Stimulated activated naive CD8-positive, alpha-beta T cell treated with anti-CD3 and anti-CD28 coated beads, Interleukin-15, Interleukin-2, amounts not matched to agents 100 ng/mL and 50 ng/mL, for 24 hours (primary cell): Measurements from ENCODE around the gene BAHCC1.
A peak's percentile ranks its signal among the peaks of the same experiment; 100 is the strongest.

ENCODE experiments used
- H3K27ac Mint-ChIP-seq: one replicate; pipeline ENCODE4 v1.8.0; 2021; ENCODE audit warnings: mild to moderate bottlenecking, mixed read lengths
- H3K27me3 Mint-ChIP-seq: one replicate; pipeline ENCODE4 v1.8.0; 2021; ENCODE audit warnings: mixed read lengths
- H3K36me3 Mint-ChIP-seq: one replicate; pipeline ENCODE4 v1.8.0; 2021; ENCODE audit warnings: low read depth, mixed read lengths
- H3K4me1 Mint-ChIP-seq: one replicate; pipeline ENCODE4 v1.8.0; 2021; ENCODE audit warnings: low read depth, mixed read lengths
- H3K4me3 Mint-ChIP-seq: one replicate; pipeline ENCODE4 v1.8.0; 2021; ENCODE audit warnings: mild to moderate bottlenecking, mixed read lengths
- H3K9me3 Mint-ChIP-seq: one replicate; pipeline ENCODE4 v1.8.0; 2021; ENCODE audit warnings: mixed read lengths

BAHCC1 gene

DNA sequence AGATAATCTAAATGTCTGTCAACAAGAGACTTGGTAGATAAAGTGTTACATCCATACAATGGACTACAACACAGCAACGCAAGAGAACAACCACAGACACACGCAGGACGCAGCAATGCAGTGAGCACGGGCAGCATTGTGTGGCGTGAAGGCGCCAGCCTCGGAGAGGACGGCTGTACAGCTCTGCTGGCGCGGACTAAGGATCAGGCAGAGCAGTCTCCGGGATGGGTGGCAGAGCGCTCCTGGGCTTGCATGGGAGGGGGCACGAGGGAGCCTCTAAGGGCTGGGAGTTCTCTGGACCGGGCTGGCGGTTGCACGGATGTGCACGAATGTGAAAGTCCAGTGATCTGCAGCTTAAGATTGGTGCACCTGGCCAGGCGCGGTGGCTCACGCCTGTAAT is 82.9 kb downstream of the BAHCC1 start:
- Mint-ChIP-seq H3K36me3 (no peaks in the 10 kb centered on the region), H3K4me1 (peaks cover 13% of the 10 kb centered on the region), H3K4me3 (no peak overlapping the region), H3K9me3 (no peaks in the 10 kb centered on the region), H3K27me3 (peaks cover 20% of the 10 kb centered on the region), H3K27ac (no peak overlapping the region)

DNA sequence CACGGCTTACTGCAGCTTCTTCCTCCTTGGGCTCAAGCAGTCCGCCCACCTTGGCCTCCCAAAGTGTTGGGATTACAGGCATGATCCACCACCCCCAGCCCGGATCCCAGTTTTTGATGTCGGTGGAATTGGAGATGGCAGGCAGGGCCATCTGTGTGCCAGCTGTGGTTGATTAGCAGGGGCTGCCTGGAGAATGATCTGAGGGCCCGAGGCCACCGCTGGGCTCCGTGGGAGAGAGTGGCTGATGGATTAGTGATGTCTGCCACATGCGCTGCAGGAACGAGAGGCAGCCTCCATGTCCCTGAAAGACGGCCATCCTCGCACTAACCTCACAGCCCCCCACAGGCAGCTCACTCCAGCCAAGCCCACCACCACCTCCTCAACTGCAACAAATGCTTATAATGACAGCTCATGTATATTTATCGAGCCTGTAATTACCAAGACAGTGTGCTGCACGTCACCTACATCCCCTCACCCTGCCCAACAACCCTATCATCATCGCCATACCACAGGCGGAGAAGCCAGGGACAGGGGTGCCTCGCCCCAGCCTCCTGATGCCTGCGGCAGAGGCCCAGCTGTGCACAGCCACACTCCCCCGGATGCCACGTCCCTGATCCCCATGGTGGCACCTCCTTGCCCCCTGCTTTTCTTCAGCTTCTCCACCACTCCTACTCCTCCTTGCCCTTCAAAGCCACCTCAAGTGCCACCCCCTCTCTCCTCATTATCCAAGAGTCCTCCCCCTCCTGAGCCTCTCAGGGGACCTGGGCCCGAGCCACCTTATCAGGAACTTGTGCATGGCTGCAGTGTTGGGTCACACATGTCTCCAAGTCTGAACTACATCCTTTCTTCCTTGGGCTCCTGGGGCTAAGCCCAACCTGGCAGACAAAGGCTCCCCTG is 84.2 kb downstream of the BAHCC1 start:
- Mint-ChIP-seq H3K36me3 (no peaks in the 10 kb centered on the region), H3K9me3 (no peaks in the 10 kb centered on the region), H3K27ac (no peak overlapping the region), H3K27me3 (peaks cover 20% of the 10 kb centered on the region), H3K4me1 (peaks cover 19% of the 10 kb centered on the region), H3K4me3 (no peak overlapping the region)

DNA sequence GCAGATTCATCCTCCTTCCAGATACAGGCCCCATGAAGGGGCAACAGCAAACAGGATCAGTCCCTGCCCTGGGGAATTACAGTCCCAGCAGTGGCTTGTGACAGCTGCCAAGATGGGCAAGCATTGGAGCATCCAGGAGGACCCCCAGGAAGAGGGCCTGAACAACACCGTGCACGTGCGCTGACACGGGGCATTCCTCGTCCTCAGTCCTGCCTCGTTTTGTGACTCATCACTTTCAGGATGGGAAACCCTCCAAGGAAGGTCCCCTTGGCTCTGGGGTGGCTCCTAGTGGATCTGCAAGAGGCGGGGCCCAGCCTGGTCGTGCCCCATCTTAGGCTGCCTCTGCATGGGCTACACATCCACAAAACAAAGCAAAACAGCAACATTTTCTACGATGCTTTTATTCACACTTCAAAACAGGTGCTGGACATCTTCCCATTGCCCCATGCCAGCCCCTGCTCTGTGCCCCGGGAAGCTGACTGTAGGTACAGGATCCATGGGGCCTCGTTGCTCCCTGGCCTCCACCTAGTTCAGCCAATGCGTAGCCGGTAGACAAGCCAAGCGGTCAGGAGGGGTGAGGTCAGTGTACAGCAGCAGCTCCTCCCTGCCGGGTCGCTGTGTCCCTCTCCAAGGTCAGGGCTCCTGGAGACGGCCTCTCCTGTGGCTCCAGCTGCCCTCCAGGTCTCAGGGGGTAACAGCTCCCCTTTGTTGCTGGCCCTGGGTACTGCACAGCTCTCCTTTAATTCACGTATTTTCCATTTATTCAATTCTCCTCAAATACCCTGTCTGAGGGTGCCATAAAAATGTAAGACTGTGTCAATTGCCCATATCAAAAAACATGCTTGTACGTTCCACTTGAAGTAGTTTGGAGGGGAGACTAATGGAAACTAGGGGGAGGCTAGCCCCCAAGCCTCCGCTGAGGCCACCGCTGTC is 85.1 kb downstream of the BAHCC1 start:
- Mint-ChIP-seq H3K27ac (no peak overlapping the region), H3K4me1 (peaks cover 19% of the 10 kb centered on the region), H3K36me3 (no peaks in the 10 kb centered on the region), H3K27me3 (peaks cover 20% of the 10 kb centered on the region), H3K4me3 (no peak overlapping the region), H3K9me3 (no peaks in the 10 kb centered on the region)

DNA sequence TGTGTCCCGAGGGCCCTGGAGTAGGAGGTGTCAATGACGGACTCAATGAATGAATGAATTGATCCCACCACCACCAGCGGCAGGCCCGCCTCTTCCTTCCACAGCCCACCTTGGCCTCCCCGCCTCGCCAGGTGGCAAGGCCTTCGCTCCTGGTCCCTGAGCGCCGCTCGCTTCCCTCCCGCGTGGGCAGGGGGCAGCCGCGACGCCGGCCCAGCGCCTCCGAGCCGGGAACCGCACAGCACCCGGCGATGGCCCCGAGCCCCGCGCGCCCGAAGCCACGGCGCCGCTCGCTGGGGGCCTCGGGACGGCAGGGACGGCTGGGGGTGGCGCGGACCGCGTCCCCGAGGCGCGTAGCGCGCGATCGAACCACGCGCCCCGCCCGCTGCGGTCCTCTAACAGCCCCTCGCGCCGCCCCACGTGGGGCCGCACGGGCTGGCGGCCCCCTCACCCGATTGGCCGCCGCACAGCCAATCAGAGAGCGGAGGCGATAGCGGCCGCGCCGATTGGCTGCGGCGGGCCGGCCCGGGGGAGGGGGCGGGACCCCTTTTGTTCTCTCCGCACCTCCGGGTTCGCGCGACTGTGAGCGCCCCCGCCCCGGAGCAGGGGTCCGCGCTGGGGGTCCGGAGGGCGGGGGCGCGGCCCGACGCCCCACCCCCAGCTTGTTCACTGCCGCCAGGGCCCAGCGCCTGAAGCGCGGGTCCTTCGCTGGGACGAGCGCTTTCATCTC is 86.0 kb downstream of the BAHCC1 start:
- peak overlapping the region; percentile 72 for H3K27ac Mint-ChIP-seq
- H3K36me3 Mint-ChIP-seq: no peaks in the 10 kb centered on the region
- H3K4me3 Mint-ChIP-seq: peak overlapping the region; percentile 55
- peaks cover 25% of the 10 kb centered on the region for H3K27me3 Mint-ChIP-seq
- H3K4me1 Mint-ChIP-seq: peaks cover 24% of the 10 kb centered on the region
- no peaks in the 10 kb centered on the region for H3K9me3 Mint-ChIP-seq

DNA sequence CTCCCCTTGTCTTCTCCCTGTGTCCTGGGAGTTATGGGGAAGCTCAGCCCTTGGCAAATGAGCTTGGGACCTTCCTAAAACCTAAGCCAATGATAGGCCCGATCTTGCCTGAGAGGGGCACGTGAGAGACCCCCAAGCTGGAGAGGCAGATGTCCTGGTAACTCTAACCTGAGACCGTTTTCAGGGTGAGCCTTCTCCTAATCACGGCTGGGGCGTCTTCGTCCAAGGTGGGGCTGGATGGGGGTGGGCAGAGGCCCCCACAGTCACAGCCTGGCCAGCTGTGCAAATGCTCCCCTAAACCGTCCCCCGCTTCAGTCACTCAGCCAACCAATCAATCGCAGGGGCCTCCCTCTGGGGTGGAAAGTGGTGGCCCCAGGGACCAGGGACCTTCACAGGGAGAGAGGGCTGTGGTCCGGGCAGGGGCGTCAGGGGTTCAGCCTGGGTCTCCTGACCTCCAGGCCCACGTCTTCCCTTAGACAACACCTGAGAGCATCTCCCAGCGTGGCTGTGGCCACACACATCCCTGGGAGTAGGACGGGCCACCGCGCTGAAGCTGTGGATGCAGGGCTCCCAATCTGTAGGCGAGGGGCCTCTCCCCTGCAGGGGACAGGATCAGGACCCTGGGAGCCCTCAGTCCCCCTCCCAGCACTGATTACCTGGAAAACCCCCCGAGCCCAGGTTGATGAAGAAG is 86.7 kb downstream of the BAHCC1 start:
- H3K4me3 Mint-ChIP-seq: peak overlapping the region; percentile 55
- H3K36me3 Mint-ChIP-seq: no peaks in the 10 kb centered on the region
- peaks cover 26% of the 10 kb centered on the region for H3K27me3 Mint-ChIP-seq
- no peaks in the 10 kb centered on the region for H3K9me3 Mint-ChIP-seq
- peak overlapping the region; percentile 72 for H3K27ac Mint-ChIP-seq
- H3K4me1 Mint-ChIP-seq: peaks cover 29% of the 10 kb centered on the region

DNA sequence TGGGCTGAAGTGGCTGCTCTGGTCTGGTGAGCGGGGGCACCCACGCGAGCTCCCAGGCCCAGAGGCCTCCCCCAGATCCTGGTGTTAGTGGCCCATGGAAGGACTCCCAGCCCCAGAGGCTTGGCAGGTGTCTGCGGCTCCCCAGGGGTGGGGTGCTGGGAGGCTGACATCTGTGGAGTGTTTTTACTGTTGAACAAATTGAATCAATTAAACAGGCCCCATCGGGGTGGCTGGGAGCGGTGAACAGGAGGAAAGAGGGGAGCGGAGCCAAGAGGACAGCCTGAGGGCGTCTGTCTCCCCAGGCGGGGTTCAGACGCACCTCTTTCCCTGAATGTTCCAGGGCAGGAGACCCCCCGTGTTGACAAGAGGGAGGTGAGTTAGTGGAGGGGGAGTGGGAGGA is 87.4 kb downstream of the BAHCC1 start:
- no peak overlapping the region for H3K4me3 Mint-ChIP-seq
- peaks cover 26% of the 10 kb centered on the region for H3K27me3 Mint-ChIP-seq
- H3K4me1 Mint-ChIP-seq: peaks cover 29% of the 10 kb centered on the region
- no peaks in the 10 kb centered on the region for H3K36me3 Mint-ChIP-seq
- H3K9me3 Mint-ChIP-seq: no peaks in the 10 kb centered on the region
- H3K27ac Mint-ChIP-seq: no peak overlapping the region

DNA sequence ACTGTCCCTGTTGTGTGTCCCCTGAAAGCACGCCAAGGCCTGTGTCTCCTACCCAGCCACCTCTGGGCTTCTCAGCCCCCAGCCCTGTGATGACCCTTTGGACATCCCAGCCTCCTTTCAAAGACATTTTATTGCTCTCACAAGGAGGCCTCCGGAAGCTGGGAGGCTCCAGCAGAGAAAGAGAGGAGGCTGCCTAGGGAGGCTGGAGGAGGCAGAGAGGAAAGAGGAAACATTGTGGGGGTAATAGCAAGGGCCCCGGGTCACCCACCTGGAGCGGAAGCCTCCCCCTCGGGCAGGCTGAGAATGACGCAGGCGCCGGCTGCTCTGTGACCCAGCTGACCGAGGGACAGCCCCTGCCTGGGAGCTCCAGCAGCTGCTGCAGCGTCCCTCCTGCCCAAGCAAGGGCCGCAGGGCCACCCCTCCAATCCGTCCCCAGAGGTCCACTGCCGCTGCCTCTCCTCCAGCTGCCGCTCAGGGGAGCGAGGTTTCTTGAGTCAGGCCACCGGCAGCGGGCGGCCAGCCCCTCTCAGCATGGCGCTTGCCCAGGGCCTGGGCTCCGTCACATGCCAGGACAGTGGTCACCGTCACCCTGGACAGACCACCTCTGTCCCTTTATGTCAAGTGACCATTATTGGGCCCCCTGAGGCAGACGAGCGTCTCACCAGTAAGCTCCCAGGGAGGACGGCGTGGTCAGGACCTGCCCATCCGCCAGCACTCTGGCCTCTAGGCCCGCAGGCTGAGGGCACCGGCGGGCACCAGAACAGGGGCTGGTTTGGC is 88.0 kb downstream of the BAHCC1 start:
- Mint-ChIP-seq H3K4me1 (peaks cover 29% of the 10 kb centered on the region), H3K9me3 (no peaks in the 10 kb centered on the region), H3K4me3 (peak overlapping the region; percentile 23), H3K36me3 (no peaks in the 10 kb centered on the region), H3K27ac (no peak overlapping the region), H3K27me3 (peaks cover 26% of the 10 kb centered on the region)

DNA sequence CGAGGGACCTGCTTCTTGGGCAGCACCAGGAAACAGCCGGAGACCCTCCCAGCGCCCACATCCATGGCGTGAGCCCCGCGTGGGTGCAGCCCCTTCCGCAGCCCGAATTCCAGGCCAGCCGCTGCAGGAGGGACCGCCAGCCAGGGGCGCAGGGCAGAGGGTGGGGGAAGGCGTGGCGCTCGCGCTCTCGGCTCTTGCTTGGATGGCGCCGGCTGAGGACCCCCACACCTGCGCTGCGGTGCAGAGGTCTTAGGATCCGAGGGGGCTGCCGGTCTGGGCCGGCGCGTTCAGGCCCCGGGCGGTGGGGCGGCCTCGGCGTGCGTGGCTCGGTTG is 88.6 kb downstream of the BAHCC1 start:
- H3K36me3 Mint-ChIP-seq: no peaks in the 10 kb centered on the region
- peaks cover 26% of the 10 kb centered on the region for H3K27me3 Mint-ChIP-seq
- H3K9me3 Mint-ChIP-seq: no peaks in the 10 kb centered on the region
- H3K4me3 Mint-ChIP-seq: no peak overlapping the region
- peaks cover 29% of the 10 kb centered on the region for H3K4me1 Mint-ChIP-seq
- no peak overlapping the region for H3K27ac Mint-ChIP-seq

DNA sequence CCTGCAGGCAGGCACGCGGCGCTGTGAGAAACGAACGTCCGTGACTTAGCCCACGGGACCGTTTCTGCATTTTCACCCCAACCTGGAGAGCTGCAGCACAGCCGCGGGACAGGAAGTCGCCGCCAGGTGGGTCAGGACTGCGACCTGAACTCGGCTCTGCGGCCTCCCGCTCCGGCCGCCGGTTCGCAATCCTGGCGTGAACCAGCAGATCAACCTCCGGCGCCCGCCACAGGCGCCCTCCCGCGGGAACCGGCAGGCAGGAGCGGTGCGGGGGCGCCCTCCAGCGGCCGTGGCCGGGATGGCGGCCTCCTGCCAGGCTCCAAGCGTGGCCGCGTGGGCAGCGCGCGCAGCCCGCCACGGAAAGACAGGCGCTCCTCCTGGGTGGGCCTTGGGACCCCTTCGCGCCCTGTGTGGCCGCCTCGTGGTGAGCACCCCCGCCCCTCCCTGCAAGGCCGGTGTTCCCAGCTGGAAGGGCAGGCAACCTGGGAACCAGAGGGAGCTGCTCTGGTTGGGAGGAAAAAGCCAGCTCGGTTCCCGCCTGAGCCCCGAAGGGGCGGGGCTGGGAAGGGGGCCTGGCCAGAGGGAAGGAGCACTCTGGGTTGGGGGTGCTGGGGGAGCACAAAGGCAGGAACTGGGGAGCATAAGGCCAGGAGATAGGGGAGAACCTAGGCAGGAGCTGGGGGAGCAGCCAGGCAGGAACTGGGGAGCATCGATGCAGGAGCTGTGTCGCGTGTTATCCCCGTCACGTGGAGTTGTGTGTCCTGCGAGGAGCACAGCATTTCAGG is 89.1 kb downstream of the BAHCC1 start:
- Mint-ChIP-seq H3K36me3 (no peaks in the 10 kb centered on the region), H3K27ac (no peak overlapping the region), H3K9me3 (no peaks in the 10 kb centered on the region), H3K4me3 (no peak overlapping the region), H3K4me1 (peaks cover 29% of the 10 kb centered on the region), H3K27me3 (peaks cover 26% of the 10 kb centered on the region)

DNA sequence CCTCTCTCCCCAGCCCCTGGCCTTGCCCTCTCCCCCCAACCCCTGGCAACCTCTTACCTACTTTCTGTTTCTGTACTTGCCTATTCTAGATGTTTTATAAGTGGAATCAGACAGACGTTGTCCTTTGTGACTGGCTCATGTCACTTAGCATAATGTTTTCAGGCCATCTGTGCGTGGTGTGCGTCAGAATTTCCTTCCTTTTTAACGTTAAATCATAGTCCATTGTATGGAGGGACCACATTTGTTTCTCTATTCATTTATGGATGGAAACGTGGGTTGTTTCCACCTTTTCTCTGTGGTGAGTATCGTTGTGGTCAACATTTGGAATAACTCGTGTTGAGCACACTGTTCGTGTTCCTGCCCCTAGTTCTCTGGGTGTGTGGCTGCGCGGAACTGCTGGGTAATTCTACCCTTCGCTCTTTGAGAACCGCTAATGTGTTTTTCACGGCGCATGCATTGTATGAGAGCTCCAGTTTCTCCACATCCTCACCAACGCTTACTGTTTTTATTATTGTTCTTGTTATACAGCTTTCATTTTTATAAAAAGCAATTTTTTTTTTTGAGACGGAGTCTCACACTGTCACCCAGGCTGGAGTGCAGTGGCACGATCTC is 91.0 kb downstream of the BAHCC1 start:
- peaks cover 19% of the 10 kb centered on the region for H3K27me3 Mint-ChIP-seq
- peaks cover 29% of the 10 kb centered on the region for H3K4me1 Mint-ChIP-seq
- peak overlapping the region; percentile 26 for H3K27ac Mint-ChIP-seq

DNA sequence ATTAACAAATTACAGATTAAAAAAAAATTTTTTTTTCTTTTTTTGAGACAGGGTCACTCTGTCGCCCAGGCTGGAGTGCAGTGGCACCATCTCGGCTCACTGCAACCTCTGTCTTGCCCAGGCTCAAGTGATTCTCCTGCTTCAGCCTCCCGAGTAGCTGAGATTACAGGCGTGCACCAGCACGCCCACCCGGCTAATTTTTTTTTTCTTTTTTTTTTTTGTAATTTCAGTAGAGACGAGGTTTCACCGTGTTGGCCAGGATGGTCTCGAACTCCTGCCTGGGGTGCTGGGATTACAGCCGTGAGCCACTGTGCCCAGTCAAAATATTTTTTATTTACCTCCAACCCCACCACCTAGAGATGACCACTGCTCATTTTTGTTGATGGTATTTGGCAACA is 91.8 kb downstream of the BAHCC1 start:
- Mint-ChIP-seq H3K27ac (no peak overlapping the region), H3K9me3 (no peaks in the 10 kb centered on the region), H3K4me3 (peak overlapping the region; percentile 55), H3K4me1 (peaks cover 25% of the 10 kb centered on the region), H3K36me3 (no peaks in the 10 kb centered on the region), H3K27me3 (peaks cover 14% of the 10 kb centered on the region)

More for the DNA sequence above, 91.0 kb downstream of the BAHCC1 start:
- no peaks in the 10 kb centered on the region for H3K36me3 Mint-ChIP-seq
- H3K9me3 Mint-ChIP-seq: no peaks in the 10 kb centered on the region
- H3K4me3 Mint-ChIP-seq: peak overlapping the region; percentile 14

DNA sequence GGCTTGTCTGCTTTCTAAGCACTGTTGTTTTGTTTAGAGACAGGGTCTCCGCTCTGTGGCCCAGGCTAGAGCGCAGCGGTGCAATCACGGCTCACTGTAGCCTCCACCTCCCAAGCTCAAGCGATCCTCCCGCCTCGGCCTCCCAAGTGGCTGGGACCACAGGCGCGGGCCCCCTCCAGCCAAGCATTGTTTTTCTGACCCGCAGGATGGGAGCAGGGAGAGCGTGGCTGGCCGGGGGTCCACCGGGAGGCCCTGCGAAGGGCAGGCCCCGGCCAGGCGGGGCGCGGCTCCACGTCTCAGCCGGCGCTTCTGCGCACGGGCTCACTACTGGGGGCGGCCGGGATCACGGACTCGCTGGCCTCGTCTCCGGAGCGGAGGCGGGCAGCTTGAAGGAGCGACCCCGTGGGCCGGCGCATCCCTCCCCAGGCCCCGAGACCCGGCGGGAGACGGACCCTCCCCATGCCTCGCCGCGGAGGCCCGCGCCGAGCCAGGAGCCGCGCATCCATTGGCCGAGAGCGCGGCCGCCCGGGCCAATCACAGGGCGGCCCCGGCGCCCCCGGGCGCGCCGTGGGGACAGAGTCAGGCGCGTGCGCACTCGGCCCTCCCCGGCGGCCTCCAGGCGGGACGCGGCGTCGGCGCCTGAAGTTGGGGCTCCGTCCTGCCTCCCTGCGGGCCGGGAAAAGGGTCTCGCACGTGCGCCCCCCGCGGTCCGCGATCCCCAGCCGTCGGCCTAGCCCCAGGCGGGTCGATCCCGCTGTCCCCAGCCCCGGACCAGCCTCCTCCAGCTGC is 92.4 kb downstream of the BAHCC1 start:
- Mint-ChIP-seq H3K4me1 (peaks cover 21% of the 10 kb centered on the region), H3K27me3 (peaks cover 10% of the 10 kb centered on the region), H3K4me3 (peak overlapping the region; percentile 55), H3K9me3 (no peaks in the 10 kb centered on the region), H3K36me3 (no peaks in the 10 kb centered on the region), H3K27ac (no peak overlapping the region)
